NCI-H1436 (cell line): Measurements from ENCODE around the gene TMEM186.
"Not testable (repeated sequence)": the region's sequence is repeated elsewhere in the genome, so short reads cannot be mapped to it uniquely, and the experiment has no call there.

Source experiments
- DNase-seq: peaks from one replicate; lab custom pipeline; 2025; lab: John Stamatoyannopoulos, UW

Gene TMEM186

GRCh38 chr16:8774208-8774607, 23.2 kb downstream of the TMEM186 start:
- no peak for DNase-seq

- no peak for DNase-seq
Measured at GRCh38 chr16:8773537-8773936, 23.9 kb downstream of the TMEM186 start.

GRCh38 chr16:8768692-8769091, 28.7 kb downstream of the TMEM186 start:
- DNase-seq: no peak

GRCh38 chr16:8768283-8768682, 29.2 kb downstream of the TMEM186 start:
- no peak for DNase-seq

GRCh38 chr16:8767176-8767575, 30.3 kb downstream of the TMEM186 start:
- DNase-seq: no peak

- DNase-seq: no peak
Measured at GRCh38 chr16:8764525-8765250, 32.8 kb downstream of the TMEM186 start.

GRCh38 chr16:8763899-8764298, 33.5 kb downstream of the TMEM186 start:
- no peak for DNase-seq

GRCh38 chr16:8763083-8763482, 34.4 kb downstream of the TMEM186 start:
- no peak for DNase-seq

GRCh38 chr16:8762254-8762653, 35.2 kb downstream of the TMEM186 start:
- no peak for DNase-seq

- no peak for DNase-seq
Measured at GRCh38 chr16:8761078-8761477, 36.4 kb downstream of the TMEM186 start.

- DNase-seq: no peak
Measured at GRCh38 chr16:8760021-8760420, 37.4 kb downstream of the TMEM186 start.

- no peak for DNase-seq
Measured at GRCh38 chr16:8758022-8758421, 39.4 kb downstream of the TMEM186 start.

- no peak for DNase-seq
Measured at GRCh38 chr16:8756755-8757154, 40.7 kb downstream of the TMEM186 start.

GRCh38 chr16:8753416-8754054, 43.9 kb downstream of the TMEM186 start:
- no peak for DNase-seq

GRCh38 chr16:8752706-8753105, 44.7 kb downstream of the TMEM186 start:
- no peak for DNase-seq

- DNase-seq: no peak
Measured at GRCh38 chr16:8751481-8752311, 45.7 kb downstream of the TMEM186 start.

GRCh38 chr16:8748944-8749343, 48.5 kb downstream of the TMEM186 start:
- not testable (repeated sequence) for DNase-seq
